ENCODE results near the gene ANKFN1. TPM values are rescaled to one million over a fixed set of nuclear protein-coding genes. Genes with fewer than 3 reads are reported as not detected.
A peak's percentile ranks its signal among the peaks of the same experiment; 100 is the strongest.

The ANKFN1 gene
- total RNA-seq, 4 donors from 2014 or later, result 0.40 TPM; not detected in 3

DNA sequence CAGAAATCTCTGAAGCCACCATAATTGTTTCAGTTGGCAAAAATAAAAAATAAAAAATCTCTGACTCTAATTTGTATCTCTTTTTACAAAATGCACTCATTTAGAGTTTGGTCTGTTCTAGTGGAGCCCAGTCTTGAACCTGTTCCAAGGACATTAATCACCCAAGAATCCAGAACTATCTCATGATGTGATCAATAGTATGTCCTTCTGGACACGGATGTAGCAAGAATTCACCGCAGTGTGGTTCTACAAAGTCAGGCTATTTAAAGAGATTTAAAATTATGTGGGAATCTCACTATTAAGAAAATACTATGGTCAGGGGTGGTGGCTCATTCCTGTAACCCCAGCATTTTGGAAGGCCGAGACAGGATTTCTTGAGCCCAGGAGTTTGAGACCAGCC is 21.8 kb upstream of the ANKFN1 start:
- WGBS, result 86% methylated on average over 3 of the region's 3 CpGs
- TF ChIP-seq, protein P1, sequence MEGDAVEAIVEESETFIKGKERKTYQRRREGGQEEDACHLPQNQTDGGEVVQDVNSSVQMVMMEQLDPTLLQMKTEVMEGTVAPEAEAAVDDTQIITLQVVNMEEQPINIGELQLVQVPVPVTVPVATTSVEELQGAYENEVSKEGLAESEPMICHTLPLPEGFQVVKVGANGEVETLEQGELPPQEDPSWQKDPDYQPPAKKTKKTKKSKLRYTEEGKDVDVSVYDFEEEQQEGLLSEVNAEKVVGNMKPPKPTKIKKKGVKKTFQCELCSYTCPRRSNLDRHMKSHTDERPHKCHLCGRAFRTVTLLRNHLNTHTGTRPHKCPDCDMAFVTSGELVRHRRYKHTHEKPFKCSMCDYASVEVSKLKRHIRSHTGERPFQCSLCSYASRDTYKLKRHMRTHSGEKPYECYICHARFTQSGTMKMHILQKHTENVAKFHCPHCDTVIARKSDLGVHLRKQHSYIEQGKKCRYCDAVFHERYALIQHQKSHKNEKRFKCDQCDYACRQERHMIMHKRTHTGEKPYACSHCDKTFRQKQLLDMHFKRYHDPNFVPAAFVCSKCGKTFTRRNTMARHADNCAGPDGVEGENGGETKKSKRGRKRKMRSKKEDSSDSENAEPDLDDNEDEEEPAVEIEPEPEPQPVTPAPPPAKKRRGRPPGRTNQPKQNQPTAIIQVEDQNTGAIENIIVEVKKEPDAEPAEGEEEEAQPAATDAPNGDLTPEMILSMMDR (IDR thresholded peaks at IDR 0.05), result no peak
- TF ChIP-seq POLR2A (IDR thresholded peaks at IDR 0.05; ENCODE audit: low read depth), result no peak
- TF ChIP-seq EP300 (IDR thresholded peaks at IDR 0.05), result no peak
- TF ChIP-seq POLR2AphosphoS5 (IDR thresholded peaks at IDR 0.05), result no peak
- no peaks in the 10 kb centered on the region for H3K27me3 ChIP-seq
- intact Hi-C loops (cut with DNase I), result no loop called here
- no peak for DNase-seq (ENCODE audit: extremely low spot score)
- H3K27ac ChIP-seq (replicated peaks in 1 of 4), result no peak overlapping the region
- H3K36me3 ChIP-seq, result no peaks in the 10 kb centered on the region
- H3K9me3 ChIP-seq, result no peaks in the 10 kb centered on the region
- H3K4me3 ChIP-seq, result no peak overlapping the region
- peaks cover 0 to 6% (median 5%) of the 10 kb centered on the region in 4 donors for H3K4me1 ChIP-seq

DNA sequence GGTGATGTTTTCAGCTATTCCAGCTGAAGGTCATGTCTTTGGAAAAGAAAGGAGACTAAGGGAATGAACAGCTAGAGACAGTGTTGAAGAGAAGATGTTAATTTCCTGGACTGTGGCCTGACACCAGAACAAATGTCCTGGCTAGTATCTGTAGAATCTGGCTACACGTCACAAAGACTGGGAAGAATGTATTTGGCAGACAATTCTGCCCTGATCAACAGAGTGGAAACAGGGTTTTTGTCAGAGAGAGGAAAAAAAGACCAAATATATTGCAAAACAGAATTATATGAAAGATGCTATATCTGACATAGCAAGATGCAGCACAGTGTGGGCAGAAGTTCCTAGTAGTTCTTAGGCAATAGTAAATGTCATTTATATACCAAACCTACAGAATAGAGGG is 17.0 kb upstream of the ANKFN1 start:
- WGBS, result 41% methylated on average over 1 of the region's 1 CpG
- Histone ChIP-seq H3K4me1 (peaks cover 0 to 8% (median 6%) of the 10 kb centered on the region in 4 donors), H3K27me3 (no peaks in the 10 kb centered on the region), H3K9me3 (no peaks in the 10 kb centered on the region), H3K36me3 (no peaks in the 10 kb centered on the region), H3K4me3 (no peak overlapping the region), H3K27ac (replicated peaks in 1 of 4) (no peak overlapping the region)
- no peak for TF ChIP-seq POLR2A (IDR thresholded peaks at IDR 0.05; ENCODE audit: low read depth)
- no peak for TF ChIP-seq POLR2AphosphoS5 (IDR thresholded peaks at IDR 0.05)
- TF ChIP-seq, protein P1 (IDR thresholded peaks at IDR 0.05), result no peak
- no peak for TF ChIP-seq EP300 (IDR thresholded peaks at IDR 0.05)
- DNase-seq (ENCODE audit: extremely low spot score), result peak; percentile 31
- intact Hi-C loops (cut with DNase I), result no loop called here

DNA sequence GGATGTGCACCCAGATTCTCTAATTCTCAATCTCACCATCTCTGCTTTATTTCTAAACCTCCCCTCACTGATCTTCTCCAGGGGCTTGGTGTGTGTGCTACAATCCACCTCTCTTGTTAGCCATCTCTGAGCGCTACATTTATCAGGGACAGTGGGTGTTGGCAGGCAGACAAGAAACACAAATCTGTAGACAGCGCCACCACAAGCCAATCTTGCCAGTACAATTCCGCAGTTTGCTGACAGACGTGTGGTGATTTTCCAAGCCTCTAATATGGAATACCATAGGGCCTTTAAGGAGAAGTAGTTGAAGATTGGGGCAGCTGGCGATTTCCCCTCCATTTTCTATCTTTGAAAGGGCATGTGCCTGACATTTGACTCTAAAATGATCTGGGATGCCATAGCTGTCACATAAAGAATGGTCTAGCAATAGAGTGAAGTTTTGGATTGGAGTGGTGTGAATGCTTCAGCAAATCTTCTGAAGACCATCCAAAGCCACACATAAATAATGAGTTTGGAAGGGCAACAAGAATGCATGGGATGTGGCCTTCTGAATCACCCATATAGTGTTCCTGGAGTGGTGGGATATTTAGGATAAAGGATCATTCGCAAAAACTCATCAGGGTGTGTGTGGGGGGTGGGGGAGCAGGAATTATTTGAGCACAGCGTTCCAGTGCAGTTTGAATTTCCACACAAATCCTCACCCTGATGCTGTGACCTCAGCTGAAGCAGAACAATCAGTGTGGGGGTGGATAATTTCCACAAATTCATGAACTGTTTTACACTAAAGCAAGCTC is 12.0 kb upstream of the ANKFN1 start:
- H3K27ac ChIP-seq (replicated peaks in 1 of 4), result no peak overlapping the region
- intact Hi-C loops (cut with DNase I), result no loop called here
- no peaks in the 10 kb centered on the region for H3K9me3 ChIP-seq
- WGBS, result 75% methylated on average over 7 of the region's 7 CpGs
- no peak overlapping the region for H3K4me3 ChIP-seq
- TF ChIP-seq POLR2A (IDR thresholded peaks at IDR 0.05; ENCODE audit: low read depth) (no peak), EP300 (IDR thresholded peaks at IDR 0.05) (no peak), POLR2AphosphoS5 (IDR thresholded peaks at IDR 0.05) (no peak)
- TF ChIP-seq, protein P1 (IDR thresholded peaks at IDR 0.05), result no peak
- peaks cover 0 to under 1% (median 0%) of the 10 kb centered on the region in 4 donors for H3K27me3 ChIP-seq
- peaks cover 0 to 19% (median 10%) of the 10 kb centered on the region in 4 donors for H3K4me1 ChIP-seq
- no peak for DNase-seq (ENCODE audit: extremely low spot score)
- H3K36me3 ChIP-seq, result no peaks in the 10 kb centered on the region

DNA sequence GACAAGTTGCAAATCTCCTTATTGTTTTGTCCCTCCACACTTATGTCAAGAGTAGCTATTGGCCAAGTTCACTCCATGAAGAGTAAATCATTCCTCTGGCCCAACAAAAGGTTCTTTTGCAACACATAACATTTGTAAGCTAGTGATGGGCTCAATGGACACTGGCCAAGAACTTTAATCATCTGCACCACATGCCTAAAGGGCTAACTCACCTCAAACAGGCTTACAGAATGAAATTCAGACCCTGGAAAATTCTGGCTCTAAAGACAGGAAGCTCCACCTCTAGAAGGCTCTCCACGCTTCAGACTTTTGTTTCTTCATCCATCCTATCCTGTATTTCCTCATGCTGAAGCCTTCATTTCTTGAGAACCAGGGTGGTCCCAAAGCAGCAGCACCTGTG is 10.9 kb upstream of the ANKFN1 start:
- DNase-seq (ENCODE audit: extremely low spot score), result no peak
- Histone ChIP-seq H3K4me3 (no peak overlapping the region), H3K27ac (replicated peaks in 1 of 4) (no peak overlapping the region), H3K4me1 (peaks cover 0 to 16% (median 8%) of the 10 kb centered on the region in 4 donors), H3K36me3 (no peaks in the 10 kb centered on the region), H3K27me3 (peaks cover 0 to 3% (median 0%) of the 10 kb centered on the region in 4 donors), H3K9me3 (no peaks in the 10 kb centered on the region)
- intact Hi-C loops (cut with DNase I), result no loop called here
- TF ChIP-seq EP300 (IDR thresholded peaks at IDR 0.05) (no peak), POLR2AphosphoS5 (IDR thresholded peaks at IDR 0.05) (peak in 1 of 2 donors; percentile 61)
- WGBS, result 60% methylated on average over 1 of the region's 1 CpG

DNA sequence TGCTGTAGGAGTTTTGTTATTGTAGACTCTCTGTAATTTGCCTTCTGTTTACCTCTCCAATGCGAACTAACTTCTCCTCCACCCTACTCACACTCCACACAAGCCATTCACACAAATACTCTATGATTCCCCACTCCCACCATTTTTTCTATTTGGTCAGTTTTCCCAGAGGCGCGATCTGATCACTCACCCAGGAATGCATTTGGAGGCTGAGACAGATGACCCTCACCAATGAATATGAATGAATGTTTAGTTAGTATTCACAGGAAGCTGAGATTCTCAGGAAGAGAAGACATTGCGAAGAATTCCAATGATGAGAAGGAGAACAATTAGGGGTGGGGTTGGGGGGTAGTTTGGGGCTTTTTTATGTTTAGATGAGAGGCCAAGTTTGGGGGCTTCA is 10.5 kb upstream of the ANKFN1 start:
- H3K27ac ChIP-seq (replicated peaks in 1 of 4), result no peak overlapping the region
- intact Hi-C loops (cut with DNase I), result no loop called here

More for the DNA sequence above, 10.5 kb upstream of the ANKFN1 start:
- no peak for DNase-seq (ENCODE audit: extremely low spot score)
- Histone ChIP-seq H3K4me3 (no peak overlapping the region), H3K9me3 (no peaks in the 10 kb centered on the region), H3K36me3 (no peaks in the 10 kb centered on the region), H3K27me3 (peaks cover 0 to 3% (median 0%) of the 10 kb centered on the region in 4 donors), H3K4me1 (peaks cover 0 to 16% (median 8%) of the 10 kb centered on the region in 4 donors)
- TF ChIP-seq POLR2AphosphoS5 (IDR thresholded peaks at IDR 0.05) (no peak), EP300 (IDR thresholded peaks at IDR 0.05) (no peak), POLR2A (IDR thresholded peaks at IDR 0.05; ENCODE audit: low read depth) (no peak)
- TF ChIP-seq, protein P1 (IDR thresholded peaks at IDR 0.05), result no peak
- WGBS, result 92% methylated on average over 4 of the region's 4 CpGs
